WERI-Rb-1 (cell line): ENCODE results near the gene C22orf23.

Source experiments
- DNase-seq: peaks from one replicate; pipeline ENCODE4 v3.0.0-alpha.2; 2020
- H3K27ac ChIP-seq: fragments of 250-450 bp; sonication (Bioruptor Pico); 2 replicates; pipeline ENCODE4 v1.5.1; 2020; ENCODE audit warnings: mild to moderate bottlenecking, moderate library complexity
- H3K27me3 ChIP-seq: fragments of 250-450 bp; sonication (Bioruptor Pico); 2 replicates; pipeline ENCODE4 v1.5.1; 2021; ENCODE audit warnings: mild to moderate bottlenecking, low read depth, moderate library complexity; ENCODE audit not compliant: insufficient read depth, severe bottlenecking
- H3K36me3 ChIP-seq: fragments of 250-450 bp; sonication (Bioruptor Pico); 2 replicates; pipeline ENCODE4 v1.5.1; 2020; ENCODE audit warnings: mild to moderate bottlenecking, moderate library complexity
- H3K4me3 ChIP-seq: 2 replicates; pipeline ENCODE4 v1.5.1; 2011; ENCODE audit warnings: low read depth, mild to moderate bottlenecking, control low read depth, low read length
- H3K9me3 ChIP-seq: fragments of 250-450 bp; sonication (Bioruptor Pico); 2 replicates; pipeline ENCODE4 v1.5.1; 2021; ENCODE audit warnings: mild to moderate bottlenecking, moderate library complexity; ENCODE audit not compliant: severe bottlenecking
- CTCF ChIP-seq: IDR thresholded peaks from 2 replicates; pipeline ENCODE4 v1.5.1; 2011; ENCODE audit warnings: low read depth, mild to moderate bottlenecking, control low read depth, inconsistent platforms, low read length

The C22orf23 gene

GRCh38 chr22:37920126-37920525, 33.3 kb downstream of the C22orf23 start:
- H3K36me3 ChIP-seq: peaks cover 10% of the 10 kb centered on the region
- H3K4me3 ChIP-seq: no peak overlapping the region
- no peak for TF ChIP-seq CTCF
- H3K27me3 ChIP-seq: no peaks in the 10 kb centered on the region
- no peak for DNase-seq
- no peak overlapping the region for H3K27ac ChIP-seq
- no peaks in the 10 kb centered on the region for H3K9me3 ChIP-seq

- TF ChIP-seq CTCF: no peak
- no peak for DNase-seq
- Histone ChIP-seq H3K4me3 (no peak overlapping the region), H3K36me3 (peaks cover 10% of the 10 kb centered on the region), H3K9me3 (no peaks in the 10 kb centered on the region), H3K27ac (no peak overlapping the region), H3K27me3 (no peaks in the 10 kb centered on the region)
Observed at GRCh38 chr22:37918580-37919270, 34.7 kb downstream of the C22orf23 start.

- no peak for DNase-seq
- H3K27ac ChIP-seq: no peak overlapping the region
- no peaks in the 10 kb centered on the region for H3K9me3 ChIP-seq
- H3K36me3 ChIP-seq: peaks cover 10% of the 10 kb centered on the region
- H3K27me3 ChIP-seq: no peaks in the 10 kb centered on the region
- H3K4me3 ChIP-seq: no peak overlapping the region
- no peak for TF ChIP-seq CTCF
Observed at GRCh38 chr22:37917874-37918548, 35.4 kb downstream of the C22orf23 start.

- H3K27me3 ChIP-seq: no peaks in the 10 kb centered on the region
- peaks cover 7% of the 10 kb centered on the region for H3K36me3 ChIP-seq
- no peak overlapping the region for H3K4me3 ChIP-seq
- no peak for TF ChIP-seq CTCF
- DNase-seq: no peak
- H3K27ac ChIP-seq: no peak overlapping the region
- H3K9me3 ChIP-seq: no peaks in the 10 kb centered on the region
Observed at GRCh38 chr22:37916311-37916710, 37.1 kb downstream of the C22orf23 start.

GRCh38 chr22:37913233-37913721, 40.1 kb downstream of the C22orf23 start:
- no peaks in the 10 kb centered on the region for H3K27me3 ChIP-seq
- DNase-seq: no peak
- H3K9me3 ChIP-seq: no peaks in the 10 kb centered on the region
- no peaks in the 10 kb centered on the region; the same call in 1 of the 2 replicates for H3K36me3 ChIP-seq
- H3K4me3 ChIP-seq: no peak overlapping the region
- no peak overlapping the region; the same call in 1 of the 2 replicates for H3K27ac ChIP-seq
- TF ChIP-seq CTCF: no peak
